MV-4-11 (cell line): Measurements from ENCODE around the gene TALDO1.
"Not testable (repeated sequence)": the region's sequence is repeated elsewhere in the genome, so short reads cannot be mapped to it uniquely, and the experiment has no call there.

Experiments used
- DNase-seq: peaks from one replicate; lab custom pipeline; 2025; lab: John Stamatoyannopoulos, UW

Gene TALDO1

DNA sequence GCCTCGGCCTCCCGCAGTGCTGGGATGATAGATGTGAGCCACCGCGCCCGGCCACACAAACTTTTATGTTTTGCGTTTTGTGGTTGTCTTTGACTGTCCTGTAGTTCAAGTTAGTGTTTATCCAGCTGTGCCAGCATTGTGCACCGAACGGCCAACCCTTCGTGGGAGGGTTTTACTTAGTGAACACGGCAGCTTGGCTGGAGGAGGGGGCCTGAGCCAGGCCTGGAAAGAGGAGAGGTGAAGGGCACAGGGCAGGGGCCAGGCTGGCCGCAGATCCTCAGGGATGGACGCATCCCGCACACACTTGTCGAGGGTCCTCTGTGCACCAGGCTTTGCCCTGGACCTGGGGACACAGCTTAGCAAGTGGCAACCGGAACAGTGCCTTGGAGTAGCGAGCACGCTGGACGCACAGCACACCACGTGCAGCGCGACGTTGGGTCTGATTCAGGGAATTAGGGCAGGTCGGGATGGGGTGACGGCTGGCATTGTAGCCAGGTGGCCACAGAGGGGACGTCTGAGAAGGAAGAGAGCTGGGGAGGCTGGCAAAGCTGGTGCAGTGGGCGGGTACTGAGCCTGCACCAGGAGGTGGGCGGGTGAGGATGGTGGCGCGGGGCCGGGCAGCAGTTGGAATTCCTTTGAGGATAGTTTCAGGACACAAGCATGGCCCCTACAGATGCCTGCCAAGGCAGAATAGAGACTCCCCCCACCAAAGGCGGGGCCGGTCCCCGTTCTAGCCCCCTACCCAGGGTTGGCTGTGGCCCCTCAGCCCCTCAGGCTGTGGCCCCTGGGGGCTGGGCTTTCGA is 27.8 kb upstream of the TALDO1 start:
- DNase-seq: no peak

DNA sequence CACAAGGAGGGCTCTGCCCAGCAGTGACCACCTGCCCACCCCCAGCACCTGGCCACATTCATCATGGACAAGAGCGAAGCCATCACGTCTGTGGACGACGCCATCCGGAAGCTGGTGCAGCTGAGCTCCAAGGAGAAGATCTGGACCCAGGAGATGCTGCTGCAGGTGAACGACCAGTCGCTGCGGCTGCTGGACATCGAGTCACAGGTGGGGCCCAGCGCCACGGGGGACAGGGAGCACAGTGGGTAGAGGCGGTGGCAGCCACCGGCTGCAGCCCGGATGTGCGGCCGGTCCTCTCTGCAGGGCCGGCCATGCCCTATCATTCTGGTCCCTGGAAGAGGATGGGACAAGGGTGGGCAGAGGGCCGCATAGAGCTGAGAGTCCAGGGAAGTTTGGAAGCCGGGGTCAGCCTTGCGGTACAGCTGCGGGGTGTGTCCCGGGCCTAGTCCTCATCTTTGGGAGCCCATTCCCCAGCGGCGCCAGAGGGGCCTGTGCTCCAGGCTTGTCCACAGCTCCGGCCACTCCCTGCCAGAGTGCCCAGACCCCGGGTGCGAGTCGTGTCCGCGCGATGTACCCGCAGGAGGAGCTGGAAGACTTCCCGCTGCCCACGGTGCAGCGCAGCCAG is 27.1 kb upstream of the TALDO1 start:
- DNase-seq: no peak

DNA sequence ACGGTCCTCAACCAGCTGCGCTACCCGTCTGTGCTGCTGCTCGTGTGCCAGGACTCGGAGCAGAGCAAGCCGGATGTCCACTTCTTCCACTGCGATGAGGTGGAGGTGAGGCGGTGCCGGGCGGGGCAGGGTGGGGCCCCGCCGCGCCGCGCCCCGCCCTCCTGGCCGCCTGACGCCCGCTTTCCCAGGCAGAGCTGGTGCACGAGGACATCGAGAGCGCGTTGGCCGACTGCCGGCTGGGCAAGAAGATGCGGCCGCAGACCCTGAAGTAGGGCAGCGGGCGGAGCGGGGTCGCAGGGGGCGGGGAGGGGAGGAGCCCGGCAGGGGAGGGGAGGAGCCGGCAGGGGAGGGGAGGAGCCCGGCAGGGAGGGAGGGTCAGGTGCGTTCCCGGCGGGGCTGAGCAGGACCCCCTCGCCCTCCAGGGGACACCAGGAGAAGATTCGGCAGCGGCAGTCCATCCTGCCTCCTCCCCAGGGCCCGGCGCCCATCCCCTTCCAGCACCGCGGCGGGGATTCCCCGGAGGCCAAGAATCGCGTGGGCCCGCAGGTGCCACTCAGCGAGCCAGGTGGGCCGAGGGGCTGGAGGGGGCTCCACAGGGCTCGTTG is 26.5 kb upstream of the TALDO1 start:
- DNase-seq: no peak

DNA sequence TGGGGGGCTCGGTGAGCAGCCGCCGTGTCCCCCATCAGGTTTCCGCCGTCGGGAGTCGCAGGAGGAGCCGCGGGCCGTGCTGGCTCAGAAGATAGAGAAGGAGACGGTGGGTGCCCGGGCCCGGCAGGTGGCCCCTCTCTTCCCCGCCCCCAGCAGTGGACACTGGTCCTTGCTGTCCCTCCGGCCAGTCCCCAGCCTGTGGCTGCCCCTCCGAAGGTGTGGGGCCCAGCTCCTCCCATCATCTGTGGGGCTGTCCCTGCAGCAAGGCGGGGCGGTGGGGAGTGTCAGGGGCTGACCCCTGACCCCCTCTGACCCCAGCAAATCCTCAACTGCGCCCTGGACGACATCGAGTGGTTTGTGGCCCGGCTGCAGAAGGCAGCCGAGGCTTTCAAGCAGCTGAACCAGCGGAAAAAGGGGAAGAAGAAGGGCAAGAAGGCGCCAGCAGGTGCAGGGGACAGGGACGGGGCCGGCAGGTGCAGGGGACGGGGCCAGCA is 26.0 kb upstream of the TALDO1 start:
- peak; percentile 59 for DNase-seq

DNA sequence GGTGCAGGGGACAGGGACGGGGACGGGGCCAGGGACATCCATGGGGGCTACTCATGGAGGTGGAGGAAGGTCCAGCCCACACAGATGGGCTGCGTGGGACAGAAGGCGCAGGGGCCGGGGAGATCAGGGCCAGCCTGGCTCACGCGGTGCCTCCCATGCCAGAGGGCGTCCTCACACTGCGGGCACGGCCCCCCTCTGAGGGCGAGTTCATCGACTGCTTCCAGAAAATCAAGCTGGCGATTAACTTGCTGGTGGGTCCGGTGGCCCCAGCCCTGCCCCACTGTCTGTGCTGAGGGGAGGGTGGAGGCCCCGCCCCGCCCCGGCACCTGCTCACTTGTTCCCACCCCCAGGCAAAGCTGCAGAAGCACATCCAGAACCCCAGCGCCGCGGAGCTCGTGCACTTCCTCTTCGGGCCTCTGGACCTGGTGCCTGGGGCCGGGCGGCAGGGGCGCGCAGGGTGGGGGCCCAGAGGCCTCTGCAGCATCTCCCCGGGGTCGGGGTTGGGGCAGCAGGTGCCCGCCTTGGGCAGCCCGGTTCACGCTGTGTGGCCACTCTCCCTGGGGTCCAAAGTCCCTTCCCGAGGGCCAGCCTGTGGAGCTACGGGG is 25.4 kb upstream of the TALDO1 start:
- DNase-seq: peak; percentile 40

DNA sequence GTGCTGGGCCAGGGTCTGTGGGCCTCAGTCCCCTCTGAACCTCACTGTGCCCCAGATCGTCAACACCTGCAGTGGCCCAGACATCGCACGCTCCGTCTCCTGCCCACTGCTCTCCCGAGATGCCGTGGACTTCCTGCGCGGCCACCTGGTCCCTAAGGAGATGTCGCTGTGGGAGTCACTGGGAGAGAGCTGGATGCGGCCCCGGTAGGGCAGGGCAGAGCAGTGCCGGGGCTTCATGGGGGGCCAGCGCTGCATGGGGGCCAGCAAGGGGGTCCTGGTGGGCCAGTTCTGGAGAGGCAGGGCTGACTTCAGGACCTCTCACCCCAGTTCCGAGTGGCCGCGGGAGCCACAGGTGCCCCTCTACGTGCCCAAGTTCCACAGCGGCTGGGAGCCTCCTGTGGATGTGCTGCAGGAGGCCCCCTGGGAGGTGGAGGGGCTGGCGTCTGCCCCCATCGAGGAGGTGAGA is 24.9 kb upstream of the TALDO1 start:
- no peak for DNase-seq

DNA sequence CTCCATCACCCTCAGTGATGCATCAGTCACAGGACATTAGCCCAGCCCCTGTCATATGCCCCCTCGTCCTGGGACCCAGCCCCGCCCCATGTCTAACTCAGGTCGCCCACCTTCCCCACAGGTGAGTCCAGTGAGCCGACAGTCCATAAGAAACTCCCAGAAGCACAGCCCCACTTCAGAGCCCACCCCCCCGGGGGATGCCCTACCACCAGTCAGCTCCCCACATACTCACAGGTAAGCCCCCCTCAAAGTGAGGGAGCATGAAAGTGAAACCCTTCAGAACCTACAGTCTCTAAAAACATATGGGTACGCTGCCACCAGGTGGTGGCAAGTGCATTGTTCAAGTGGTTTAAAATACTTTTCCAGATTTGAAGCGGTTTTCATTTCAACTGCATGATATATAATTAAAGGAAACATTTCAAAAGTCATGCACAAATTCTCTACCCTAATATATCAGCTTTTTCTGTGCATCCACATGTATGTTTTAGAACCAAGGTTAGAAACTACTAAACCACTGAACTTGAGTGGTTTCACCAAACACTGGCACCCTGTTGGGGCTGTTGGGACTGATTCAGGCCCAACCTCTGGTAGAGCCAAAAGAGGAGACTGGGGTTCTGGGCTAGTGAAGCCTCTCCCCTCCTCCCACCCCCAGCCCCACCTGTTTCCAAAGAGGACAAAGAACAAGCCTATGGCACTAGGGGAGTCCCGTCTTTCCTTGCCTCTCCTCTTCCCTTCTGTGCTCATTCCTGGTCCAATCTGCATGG is 24.0 kb upstream of the TALDO1 start:
- DNase-seq: peak; percentile 53

DNA sequence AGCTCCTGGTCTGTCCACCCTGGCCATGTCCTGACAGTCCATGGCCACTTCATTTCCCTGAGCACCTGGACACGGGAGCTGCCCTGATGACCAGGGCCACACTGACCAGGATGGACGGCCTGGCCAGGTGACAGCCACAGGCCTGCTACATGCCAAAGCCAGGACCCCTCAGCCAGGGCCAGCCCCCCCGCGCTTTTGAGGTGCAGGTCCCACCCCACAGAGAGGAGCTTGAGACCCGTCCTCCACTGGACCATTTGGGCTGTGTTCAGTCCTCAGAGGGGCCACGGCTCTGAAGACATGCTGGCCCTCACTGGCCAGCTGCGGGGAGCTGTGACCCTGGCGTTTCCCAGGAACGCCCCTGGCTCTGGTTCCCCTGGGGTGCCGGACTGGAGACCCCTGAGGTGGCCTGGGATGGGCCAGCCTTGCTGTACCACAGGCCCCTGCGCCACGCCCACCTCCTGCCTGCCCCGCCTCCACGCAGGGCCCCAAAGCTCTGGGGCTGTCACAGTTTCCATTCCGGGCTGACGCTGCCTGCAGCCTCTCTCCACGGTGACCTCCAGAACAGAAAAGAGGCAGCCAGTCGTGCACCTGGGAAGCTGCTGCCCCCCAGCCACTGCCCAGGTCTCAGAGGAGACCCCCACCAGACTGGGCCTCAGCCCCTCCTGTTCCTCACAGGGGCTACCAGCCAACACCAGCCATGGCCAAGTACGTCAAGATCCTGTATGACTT is 23.1 kb upstream of the TALDO1 start:
- DNase-seq: no peak

DNA sequence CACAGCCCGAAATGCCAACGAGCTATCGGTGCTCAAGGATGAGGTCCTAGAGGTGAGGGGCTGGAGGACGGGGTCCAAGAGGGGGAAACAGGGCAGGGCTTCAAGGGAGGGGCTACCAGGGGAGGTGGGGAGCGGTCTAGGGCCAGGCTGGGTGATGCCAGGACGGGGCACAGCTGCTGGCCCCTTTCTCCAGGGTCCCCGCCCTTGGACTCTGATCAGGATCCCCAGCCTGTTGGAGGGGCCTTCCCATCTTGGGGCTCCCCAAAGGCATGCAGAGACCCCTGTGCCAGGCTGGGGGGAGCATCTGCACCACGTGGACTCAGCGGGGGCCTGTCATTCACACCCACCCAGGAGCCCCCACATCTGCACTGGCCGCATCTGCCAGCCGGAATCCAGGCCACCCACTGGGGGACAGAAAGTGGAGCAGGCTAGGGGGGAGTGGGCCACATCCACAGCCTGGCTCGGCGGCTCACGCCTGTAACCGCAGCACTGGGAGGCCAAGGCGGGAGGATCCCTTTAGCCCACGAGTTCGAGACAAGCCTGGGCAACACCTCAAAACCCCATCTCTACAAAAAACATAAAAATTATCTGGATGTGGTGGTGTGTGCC is 22.4 kb upstream of the TALDO1 start:
- DNase-seq: no peak

DNA sequence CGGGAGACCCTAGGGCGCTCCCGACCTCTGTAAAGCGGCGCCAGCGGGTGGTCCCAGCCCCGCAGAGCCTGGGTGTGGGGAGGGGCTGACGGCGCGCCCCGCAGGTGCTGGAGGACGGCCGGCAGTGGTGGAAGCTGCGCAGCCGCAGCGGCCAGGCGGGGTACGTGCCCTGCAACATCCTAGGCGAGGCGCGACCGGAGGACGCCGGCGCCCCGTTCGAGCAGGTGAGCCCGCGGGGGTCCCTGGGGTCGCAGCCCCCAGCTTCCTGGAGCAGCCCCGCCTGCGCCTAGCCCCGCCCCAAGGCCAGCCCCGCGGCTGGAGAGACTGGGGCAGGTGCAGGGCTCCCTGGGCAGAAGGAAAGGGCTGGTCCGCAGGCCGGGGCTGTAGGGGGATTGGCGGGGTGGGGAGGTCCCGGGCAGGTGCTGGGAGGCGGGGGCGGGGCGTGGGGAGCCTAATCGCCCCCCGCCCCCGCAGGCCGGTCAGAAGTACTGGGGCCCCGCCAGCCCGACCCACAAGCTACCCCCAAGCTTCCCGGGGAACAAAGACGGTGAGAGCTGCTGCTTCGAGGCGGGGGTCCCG is 21.6 kb upstream of the TALDO1 start:
- no peak for DNase-seq

DNA sequence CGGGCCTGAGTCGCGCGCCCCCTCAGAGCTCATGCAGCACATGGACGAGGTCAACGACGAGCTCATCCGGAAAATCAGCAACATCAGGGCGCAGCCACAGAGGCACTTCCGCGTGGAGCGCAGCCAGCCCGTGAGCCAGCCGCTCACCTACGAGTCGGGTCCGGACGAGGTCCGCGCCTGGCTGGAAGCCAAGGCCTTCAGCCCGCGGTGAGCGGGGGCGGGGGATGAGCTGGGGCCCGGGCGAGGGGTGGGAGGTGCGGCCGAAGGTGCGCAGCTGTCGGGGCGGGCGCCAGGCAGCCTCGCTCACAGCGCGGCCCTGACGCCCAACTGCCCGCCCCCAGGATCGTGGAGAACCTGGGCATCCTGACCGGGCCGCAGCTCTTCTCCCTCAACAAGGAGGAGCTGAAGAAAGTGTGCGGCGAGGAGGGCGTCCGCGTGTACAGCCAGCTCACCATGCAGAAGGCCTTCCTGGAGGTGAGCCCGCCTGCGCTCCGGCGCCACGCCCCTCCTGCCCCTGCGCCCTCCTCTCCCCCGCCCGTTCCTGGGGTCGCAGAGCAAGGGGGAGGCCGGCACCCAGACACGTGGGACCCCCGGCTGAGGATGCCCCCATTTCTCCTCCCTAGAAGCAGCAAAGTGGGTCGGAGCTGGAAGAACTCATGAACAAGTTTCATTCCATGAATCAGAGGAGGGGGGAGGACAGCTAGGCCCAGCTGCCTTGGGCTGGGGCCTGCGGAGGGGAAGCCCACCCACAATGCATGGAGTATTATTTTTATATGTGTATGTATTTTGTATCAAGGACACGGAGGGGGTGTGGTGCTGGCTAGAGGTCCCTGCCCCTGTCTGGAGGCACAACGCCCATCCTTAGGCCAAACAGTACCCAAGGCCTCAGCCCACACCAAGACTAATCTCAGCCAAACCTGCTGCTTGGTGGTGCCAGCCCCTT is 20.7 kb upstream of the TALDO1 start:
- no peak for DNase-seq

DNA sequence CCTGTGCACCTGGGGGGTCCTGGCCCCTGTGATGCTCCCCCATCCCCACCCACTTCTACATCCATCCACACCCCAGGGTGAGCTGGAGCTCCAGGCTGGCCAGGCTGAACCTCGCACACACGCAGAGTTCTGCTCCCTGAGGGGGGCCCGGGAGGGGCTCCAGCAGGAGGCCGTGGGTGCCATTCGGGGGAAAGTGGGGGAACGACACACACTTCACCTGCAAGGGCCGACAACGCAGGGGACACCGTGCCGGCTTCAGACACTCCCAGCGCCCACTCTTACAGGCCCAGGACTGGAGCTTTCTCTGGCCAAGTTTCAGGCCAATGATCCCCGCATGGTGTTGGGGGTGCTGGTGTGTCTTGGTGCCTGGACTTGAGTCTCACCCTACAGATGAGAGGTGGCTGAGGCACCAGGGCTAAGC is 20.0 kb upstream of the TALDO1 start:
- DNase-seq: no peak

DNA sequence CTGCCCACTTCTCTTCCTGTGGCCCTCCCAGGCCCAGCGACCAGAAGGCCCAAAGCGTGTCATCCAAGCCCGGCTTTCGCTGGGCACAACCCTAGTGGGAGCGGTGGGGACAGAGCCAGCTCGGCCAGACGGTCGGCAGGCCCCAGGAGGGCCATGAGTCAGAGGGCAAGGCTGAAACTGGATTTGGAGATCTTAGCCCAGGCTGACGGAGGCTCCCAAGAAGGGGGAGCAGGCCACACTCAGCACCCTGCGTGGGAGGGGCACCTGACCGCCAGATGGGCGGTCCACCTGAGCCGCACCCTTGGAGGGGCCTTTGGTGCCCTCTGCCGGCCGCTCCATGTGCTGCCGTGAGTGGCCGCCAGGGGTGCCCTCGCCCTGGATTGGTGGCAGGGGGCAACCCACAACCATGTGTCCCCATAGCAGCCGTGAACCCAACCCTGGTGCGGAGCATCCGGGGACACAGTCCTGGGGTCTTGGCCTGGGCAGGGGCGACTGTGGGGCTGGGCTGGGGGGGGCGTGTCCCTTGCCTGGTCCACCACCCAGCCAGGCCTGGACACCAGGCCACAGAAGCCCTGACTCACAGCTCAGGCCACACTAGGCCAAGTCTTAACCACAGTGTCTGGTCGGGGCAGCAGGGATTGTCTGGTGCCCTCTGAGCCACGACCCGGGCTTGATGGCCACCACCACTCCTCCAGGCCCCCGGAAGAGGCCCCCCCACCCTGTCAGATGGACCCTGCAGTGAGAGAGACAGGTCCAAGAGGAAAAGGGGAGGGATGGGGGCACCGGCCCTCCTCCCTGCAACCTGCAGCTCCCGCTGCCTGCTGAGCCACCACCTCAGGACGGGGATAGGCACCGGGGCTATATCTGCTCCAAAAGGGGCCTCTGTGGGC is 19.2 kb upstream of the TALDO1 start:
- DNase-seq: peak; percentile 73

DNA sequence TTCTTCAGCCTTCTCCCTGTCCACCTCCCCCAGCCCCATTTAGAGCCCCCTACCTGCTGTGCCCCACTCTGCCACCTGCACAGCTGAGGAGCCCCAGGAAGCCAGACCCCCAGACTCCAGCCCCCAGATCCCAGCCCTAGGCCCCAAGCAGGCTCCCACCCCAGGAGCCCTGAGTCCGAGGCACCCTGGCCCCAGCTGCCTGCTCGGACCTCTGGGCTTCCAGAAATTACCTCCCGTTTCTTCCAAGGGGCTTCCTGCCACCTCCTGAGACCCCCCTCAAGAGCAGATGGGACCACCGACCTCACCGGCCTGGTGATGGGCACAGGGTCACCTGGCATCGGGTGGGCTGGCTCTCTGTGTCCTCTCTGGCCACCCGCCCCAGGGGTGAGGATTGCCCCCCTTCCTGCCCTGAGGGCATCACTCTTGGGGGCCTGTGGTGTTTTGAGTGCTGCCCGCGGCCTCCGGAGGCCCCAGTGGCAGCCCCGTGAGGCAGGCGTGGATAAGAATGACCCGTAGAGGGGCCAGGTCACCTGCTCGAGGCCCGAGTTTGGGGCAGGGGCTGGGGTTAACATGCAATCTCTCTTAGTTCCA is 18.3 kb upstream of the TALDO1 start:
- DNase-seq: no peak

DNA sequence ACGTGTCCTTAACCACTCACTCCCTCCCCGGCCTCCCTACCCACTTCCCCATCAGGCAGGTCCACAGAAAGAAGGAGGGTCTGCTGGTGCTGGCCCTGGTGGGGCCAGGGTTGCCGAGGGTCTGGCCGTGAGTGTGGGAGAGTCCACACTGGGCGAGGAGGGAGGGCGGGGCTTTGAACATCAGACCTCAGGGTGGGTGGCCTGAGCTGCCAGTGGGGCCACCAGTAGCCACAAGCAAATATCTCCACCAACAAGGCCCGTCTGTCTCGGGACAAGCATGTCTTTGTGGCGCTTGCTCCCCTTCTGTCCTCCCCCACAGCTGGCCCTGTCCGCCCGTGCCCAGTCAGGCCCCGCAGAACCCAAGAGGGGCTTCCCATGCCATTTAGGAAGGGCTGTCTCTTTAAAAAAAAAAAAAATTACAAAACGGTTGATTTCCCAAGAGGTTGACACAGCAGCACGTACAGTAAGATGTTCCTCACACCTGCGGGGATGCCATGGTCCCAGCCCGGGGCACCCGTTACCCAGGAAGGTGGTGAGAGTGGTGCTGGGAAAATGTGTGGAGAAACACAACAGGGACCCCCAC is 17.7 kb upstream of the TALDO1 start:
- DNase-seq: peak; percentile 39

DNA sequence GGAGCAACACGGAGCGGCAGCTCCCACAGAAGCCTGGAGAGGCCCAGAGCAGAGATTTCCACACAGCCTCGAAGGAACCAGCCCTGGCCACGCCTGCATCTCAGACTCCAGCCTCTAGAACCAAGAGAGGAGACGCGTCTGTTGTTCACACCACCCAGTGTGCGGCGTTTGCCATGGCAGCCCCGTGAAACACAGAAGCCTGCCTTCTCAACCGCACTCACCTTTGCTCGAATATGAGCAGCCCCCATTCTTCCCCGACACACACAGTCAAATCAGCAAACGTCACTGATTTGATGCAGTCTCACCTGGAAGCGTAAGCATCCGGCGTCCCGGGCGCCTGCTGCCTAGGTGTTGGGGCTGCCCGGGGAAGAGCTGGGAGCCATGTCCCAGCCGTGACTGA is 14.2 kb upstream of the TALDO1 start:
- DNase-seq: no peak

DNA sequence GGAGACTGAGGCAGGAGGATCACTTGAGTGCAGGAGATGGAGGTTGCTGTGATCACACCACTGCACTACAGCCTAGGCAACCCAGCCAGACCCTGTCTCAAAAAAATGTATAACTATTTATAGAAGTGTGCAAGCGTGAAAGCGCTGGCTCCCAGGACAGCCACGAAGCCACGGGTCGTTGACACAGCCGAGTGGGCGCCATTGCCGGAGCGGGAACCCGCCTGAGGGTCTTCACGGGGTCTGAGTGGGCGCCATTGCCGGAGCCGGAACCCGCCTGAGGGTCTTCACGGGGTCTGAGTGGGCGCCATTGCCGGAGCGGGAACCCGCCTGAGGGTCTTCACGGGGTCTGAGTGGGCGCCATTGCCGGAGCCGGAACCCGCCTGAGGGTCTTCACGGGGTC is 12.7 kb upstream of the TALDO1 start:
- not testable (repeated sequence) for DNase-seq
